PC-9 (cell line): ENCODE data around the gene MEFV. TPM values are rescaled to one million over a fixed set of nuclear protein-coding genes. Genes with fewer than 3 reads are reported as not detected.

ENCODE experiments used
- BruUV-seq: library from RNA; stranded (reverse); fragments of 400-500 nt; replicated peaks from 2 replicates; lab custom pipeline; 2021; lab: Mats Ljungman, UMichigan
- CTCF ChIA-PET: fragments of 300-600 bp; sonication (Branson Sonifier 250); formaldehyde crosslinking; loops from one replicate; lab custom pipeline; 2022; ENCODE audit warnings: antibody characterized with exemption; lab: Charles Lee
- POLR2A ChIA-PET: fragments of 300-600 bp; sonication (Branson Sonifier 250); formaldehyde crosslinking; loops from one replicate; lab custom pipeline; 2022; ENCODE audit warnings: antibody characterized with exemption; ENCODE audit not compliant: unreplicated experiment; lab: Charles Lee
- DNase-seq, 2 experiments: peaks; one replicate each; pipeline versions ENCODE4 v3.0.0 to v3.0.0-alpha.2; 2015 to 2022; ENCODE audit warnings: mixed read lengths in 1 of 2
- H2AFZ ChIP-seq: fragments of 200-600 bp; sonication (generic); 2 replicates; pipeline ENCODE4 v1.8.1; 2017; ENCODE audit warnings: antibody characterized with exemption
- H3F3A ChIP-seq: fragments of 200-600 bp; sonication (generic); 2 replicates; pipeline ENCODE4 v1.8.1; 2017; ENCODE audit warnings: antibody characterized with exemption, mild to moderate bottlenecking, low read depth; ENCODE audit not compliant: insufficient read depth
- H3K27ac ChIP-seq: fragments of 200-600 bp; sonication (generic); 2 replicates; pipeline ENCODE4 v1.6.1; 2016; ENCODE audit warnings: mixed run types
- H3K27me3 ChIP-seq: fragments of 200-600 bp; sonication (generic); 2 replicates; pipeline ENCODE4 v1.6.1; 2016; ENCODE audit warnings: low read depth, mixed run types; ENCODE audit not compliant: insufficient read depth
- H3K36me3 ChIP-seq: fragments of 200-600 bp; sonication (generic); 2 replicates; pipeline ENCODE4 v1.6.1; 2016; ENCODE audit warnings: low read depth, mixed run types
- H3K4me1 ChIP-seq: fragments of 200-600 bp; sonication (generic); replicated peaks from 2 replicates; pipeline ENCODE4 v1.6.1; 2016; ENCODE audit warnings: mixed run types; ENCODE audit not compliant: insufficient read depth
- H3K4me2 ChIP-seq: fragments of 200-600 bp; sonication (generic); 2 replicates; pipeline ENCODE4 v1.6.1; 2017; ENCODE audit warnings: mixed run types
- H3K4me3 ChIP-seq: fragments of 200-600 bp; sonication (generic); 2 replicates; pipeline ENCODE4 v1.6.1; 2016; ENCODE audit warnings: mixed run types
- H3K79me2 ChIP-seq: fragments of 200-600 bp; sonication (generic); 2 replicates; pipeline ENCODE4 v1.6.1; 2017; ENCODE audit warnings: low read depth, mixed run types
- H3K9me2 ChIP-seq: fragments of 200-600 bp; sonication (generic); 2 replicates; pipeline ENCODE4 v1.8.1; 2017; ENCODE audit warnings: mild to moderate bottlenecking; ENCODE audit not compliant: insufficient read depth
- H3K9me3 ChIP-seq: fragments of 200-600 bp; sonication (generic); 2 replicates; pipeline ENCODE4 v1.8.1; 2016; ENCODE audit warnings: low read depth; ENCODE audit not compliant: insufficient read depth
- H4K20me1 ChIP-seq: fragments of 200-600 bp; sonication (generic); 2 replicates; pipeline ENCODE4 v1.8.1; 2017; ENCODE audit not compliant: insufficient read depth
- EZH2 ChIP-seq: fragments of 200-600 bp; sonication (generic); IDR thresholded peaks from 2 replicates; pipeline ENCODE4 v1.8.0; 2017; ENCODE audit warnings: antibody characterized with exemption, low read depth
- intact Hi-C: fragments of 100-400 bp; cut with micrococcal nuclease; formaldehyde crosslinking; loops from one replicate; pipeline ENCODE4 v1.10.0; 2022; ENCODE audit not compliant: unreplicated experiment
- total RNA-seq: library from RNA; stranded (reverse); gene quantifications from 2 replicates; pipeline ENCODE4 v1.2.3, GENCODE V29; 2021
- TF ChIP-seq, protein P1 (sequence below): fragments of 200-600 bp; sonication (generic); conservative IDR thresholded peaks from 2 replicates; pipeline ENCODE4 v1.6.1; 2017; ENCODE audit warnings: mixed run types, antibody characterized with exemption, mild to moderate bottlenecking, moderate library complexity

The MEFV gene
- total RNA-seq, 1 experiment from 2014 or later: not detected

DNA sequence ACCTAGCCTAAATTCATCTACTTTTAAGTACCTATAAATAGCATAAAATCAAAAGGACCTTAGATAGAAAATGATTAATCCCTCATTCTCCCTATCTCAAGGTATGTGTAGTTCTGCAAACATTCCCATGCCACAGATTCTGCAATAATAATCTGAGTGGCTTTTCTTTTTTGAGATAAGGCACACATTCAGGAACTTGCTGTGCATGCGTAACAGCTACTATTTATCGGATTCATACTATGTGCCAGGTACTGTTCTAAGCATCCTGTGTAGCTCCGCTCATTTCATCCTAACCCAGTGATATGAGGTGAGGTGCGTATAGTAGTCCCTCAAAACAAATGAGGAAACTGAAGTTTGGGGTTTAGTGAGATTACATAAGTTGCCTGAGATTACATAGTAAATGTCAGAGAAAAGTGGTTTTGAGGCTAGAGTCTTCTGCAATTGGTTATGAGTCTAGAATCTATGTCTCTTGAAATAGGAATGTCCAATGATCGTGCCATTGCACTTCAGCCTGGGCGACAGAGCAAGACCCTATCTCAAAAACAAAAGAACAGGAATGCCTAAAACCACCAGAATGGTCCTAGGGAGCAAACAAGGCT is 24.9 kb upstream of the MEFV start:
- Histone ChIP-seq H3K4me3 (peak overlapping the region; percentile 63; the same call in 1 of the 2 replicates), H3K27ac (0 out of 2 replicates have a peak overlapping the region, but pooled peaks have one; percentile 97), H3K27me3 (no peaks in the 10 kb centered on the region; the same call in 1 of the 2 replicates), H3K4me2 (peak overlapping the region; percentile 90), H3K79me2 (peaks cover 30% of the 10 kb centered on the region), H3K9me2 (no peaks in the 10 kb centered on the region), H3K9me3 (peaks cover 3% of the 10 kb centered on the region), H3F3A (peaks cover 8% of the 10 kb centered on the region; the same call in 1 of the 2 replicates), H2AFZ (peak overlapping the region; percentile 90; the same call in 1 of the 2 replicates), H4K20me1 (no peaks in the 10 kb centered on the region), H3K4me1 (peaks cover 18% of the 10 kb centered on the region), H3K36me3 (peaks cover 21% of the 10 kb centered on the region)
- no peak for TF ChIP-seq EZH2
- TF ChIP-seq, protein P1, sequence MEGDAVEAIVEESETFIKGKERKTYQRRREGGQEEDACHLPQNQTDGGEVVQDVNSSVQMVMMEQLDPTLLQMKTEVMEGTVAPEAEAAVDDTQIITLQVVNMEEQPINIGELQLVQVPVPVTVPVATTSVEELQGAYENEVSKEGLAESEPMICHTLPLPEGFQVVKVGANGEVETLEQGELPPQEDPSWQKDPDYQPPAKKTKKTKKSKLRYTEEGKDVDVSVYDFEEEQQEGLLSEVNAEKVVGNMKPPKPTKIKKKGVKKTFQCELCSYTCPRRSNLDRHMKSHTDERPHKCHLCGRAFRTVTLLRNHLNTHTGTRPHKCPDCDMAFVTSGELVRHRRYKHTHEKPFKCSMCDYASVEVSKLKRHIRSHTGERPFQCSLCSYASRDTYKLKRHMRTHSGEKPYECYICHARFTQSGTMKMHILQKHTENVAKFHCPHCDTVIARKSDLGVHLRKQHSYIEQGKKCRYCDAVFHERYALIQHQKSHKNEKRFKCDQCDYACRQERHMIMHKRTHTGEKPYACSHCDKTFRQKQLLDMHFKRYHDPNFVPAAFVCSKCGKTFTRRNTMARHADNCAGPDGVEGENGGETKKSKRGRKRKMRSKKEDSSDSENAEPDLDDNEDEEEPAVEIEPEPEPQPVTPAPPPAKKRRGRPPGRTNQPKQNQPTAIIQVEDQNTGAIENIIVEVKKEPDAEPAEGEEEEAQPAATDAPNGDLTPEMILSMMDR: no peak
- CTCF ChIA-PET: no interaction called here
- no peak for DNase-seq
- intact Hi-C loops: no loop called here
- POLR2A ChIA-PET: no interaction called here
- no TSS peak for BruUV-seq

GRCh38 chr16:3276679-3277078 is 20.2 kb upstream of the MEFV start:
- H3K9me3 ChIP-seq: no peaks in the 10 kb centered on the region
- intact Hi-C loops: no loop called here
- H4K20me1 ChIP-seq: no peaks in the 10 kb centered on the region
- no peaks in the 10 kb centered on the region for H3K36me3 ChIP-seq
- DNase-seq: no peak
- no peaks in the 10 kb centered on the region for H3K9me2 ChIP-seq
- H3F3A ChIP-seq: peaks cover 7% of the 10 kb centered on the region; the same call in 1 of the 2 replicates
- peaks cover 5% of the 10 kb centered on the region; the same call in 1 of the 2 replicates for H3K4me1 ChIP-seq
- H3K4me2 ChIP-seq: no peak overlapping the region
- TF ChIP-seq EZH2: no peak
- TF ChIP-seq, protein P1: no peak
- ChIA-PET POLR2A (no interaction called here), CTCF (no interaction called here)
- no peaks in the 10 kb centered on the region; the same call in 1 of the 2 replicates for H3K27me3 ChIP-seq
- BruUV-seq: no TSS peak
- no peak overlapping the region for H2AFZ ChIP-seq
- no peak overlapping the region for H3K4me3 ChIP-seq
- H3K79me2 ChIP-seq: no peaks in the 10 kb centered on the region
- no peak overlapping the region for H3K27ac ChIP-seq

- BruUV-seq: no TSS peak
- CTCF ChIA-PET: no interaction called here
- intact Hi-C loops: no loop called here
These were observed 18.5 kb upstream of the MEFV start for GRCh38 chr16:3274947-3275346.

More at GRCh38 chr16:3274947-3275346, 18.5 kb upstream of the MEFV start:
- Histone ChIP-seq H3K4me1 (no peaks in the 10 kb centered on the region), H3K9me2 (no peaks in the 10 kb centered on the region), H3K4me3 (no peak overlapping the region), H3K79me2 (no peaks in the 10 kb centered on the region), H3K4me2 (no peak overlapping the region), H3K9me3 (no peaks in the 10 kb centered on the region), H3K27ac (no peak overlapping the region), H3K36me3 (no peaks in the 10 kb centered on the region), H3K27me3 (no peaks in the 10 kb centered on the region; the same call in 1 of the 2 replicates), H4K20me1 (no peaks in the 10 kb centered on the region), H3F3A (no peaks in the 10 kb centered on the region), H2AFZ (no peak overlapping the region)
- TF ChIP-seq, protein P1: no peak
- TF ChIP-seq EZH2: no peak
- POLR2A ChIA-PET: no interaction called here
- no peak for DNase-seq
